PC-3 (cell line): ENCODE measurements around the gene SLC26A1. TPM values are rescaled to one million over a fixed set of nuclear protein-coding genes. Genes with fewer than 3 reads are reported as not detected.

Source experiments
- ATAC-seq: fragments of 200-7000 bp; cut with Tn5 transposase; 2 replicates; pipeline ENCODE4 v1.9.1; 2020; ENCODE audit warnings: mild to moderate bottlenecking, moderate library complexity
- BruUV-seq: library from RNA; stranded (reverse); fragments of 400-500 nt; replicated peaks from 2 replicates; lab custom pipeline; 2021; lab: Mats Ljungman, UMichigan
- CTCF ChIA-PET: fragments of 300-600 bp; sonication (Branson Sonifier 250); formaldehyde crosslinking; loops from one replicate; lab custom pipeline; 2022; ENCODE audit warnings: antibody characterized with exemption; lab: Charles Lee
- POLR2A ChIA-PET: fragments of 300-600 bp; sonication (Branson Sonifier 250); formaldehyde crosslinking; loops from one replicate; lab custom pipeline; 2022; ENCODE audit warnings: antibody characterized with exemption; ENCODE audit not compliant: unreplicated experiment; lab: Charles Lee
- DNase-seq: peaks from one replicate; pipeline ENCODE4 v3.0.0-alpha.2; 2015
- H2AFZ ChIP-seq: fragments of 300-600 bp; sonication (generic); 2 replicates; pipeline ENCODE4 v1.6.0; 2016; ENCODE audit warnings: antibody characterized with exemption, low read length
- H3F3A ChIP-seq: fragments of 300-600 bp; sonication (generic); one replicate; pipeline ENCODE4 v1.6.0; 2017; ENCODE audit warnings: antibody characterized with exemption, low read length, control low read depth, mild to moderate bottlenecking; ENCODE audit not compliant: unreplicated experiment
- H3K27ac ChIP-seq: fragments of 300-600 bp; sonication (generic); 2 replicates; pipeline ENCODE4 v1.5.1; 2016; ENCODE audit warnings: mild to moderate bottlenecking, low read length
- H3K27me3 ChIP-seq: fragments of 300-600 bp; sonication (generic); 2 replicates; pipeline ENCODE4 v1.6.1; 2016; ENCODE audit warnings: low read length, mixed read lengths
- H3K36me3 ChIP-seq: fragments of 300-600 bp; sonication (generic); 2 replicates; pipeline ENCODE4 v1.6.1; 2016; ENCODE audit warnings: low read depth, mixed run types, low read length, mixed read lengths
- H3K4me1 ChIP-seq: fragments of 300-600 bp; sonication (generic); 2 replicates; pipeline ENCODE4 v1.5.1; 2016; ENCODE audit warnings: low read length; ENCODE audit not compliant: insufficient read depth
- H3K4me2 ChIP-seq: fragments of 300-600 bp; sonication (generic); 2 replicates; pipeline ENCODE4 v1.6.0; 2016; ENCODE audit warnings: low read length
- H3K4me3 ChIP-seq: fragments of 300-600 bp; sonication (generic); 2 replicates; pipeline ENCODE4 v1.5.1; 2016; ENCODE audit warnings: mild to moderate bottlenecking, low read length, mixed read lengths
- H3K79me2 ChIP-seq: fragments of 300-600 bp; sonication (generic); 2 replicates; pipeline ENCODE4 v1.6.1; 2017; ENCODE audit warnings: low read length, mixed read lengths
- H3K9ac ChIP-seq: fragments of 300-600 bp; sonication (generic); 2 replicates; pipeline ENCODE4 v1.6.0; 2016; ENCODE audit warnings: mild to moderate bottlenecking, low read length
- H3K9me2 ChIP-seq: fragments of 300-600 bp; sonication (generic); replicated peaks from 2 replicates; pipeline ENCODE4 v1.6.1; 2016; ENCODE audit warnings: mixed run types, low read length, mixed read lengths
- H3K9me3 ChIP-seq: fragments of 300-600 bp; sonication (generic); 2 replicates; pipeline ENCODE4 v1.6.1; 2016; ENCODE audit warnings: low read length, mixed read lengths
- H4K20me1 ChIP-seq: fragments of 300-600 bp; sonication (generic); 2 replicates; pipeline ENCODE4 v1.6.1; 2016; ENCODE audit warnings: low read length, mixed read lengths
- CTCF ChIP-seq: fragments of 300-600 bp; sonication (generic); conservative IDR thresholded peaks from 2 replicates; pipeline ENCODE4 v1.5.1; 2017; ENCODE audit warnings: antibody characterized with exemption, low read depth, mild to moderate bottlenecking, low read length
- EZH2 ChIP-seq: fragments of 300-600 bp; sonication (generic); IDR thresholded peaks from one replicate; pipeline ENCODE4 v1.6.1; 2017; ENCODE audit warnings: antibody characterized with exemption, mild to moderate bottlenecking, low read length; ENCODE audit not compliant: unreplicated experiment
- EZH2phosphoT487 ChIP-seq: fragments of 300-600 bp; sonication (generic); IDR thresholded peaks from 2 replicates; pipeline ENCODE4 v1.6.1; 2018; ENCODE audit warnings: mild to moderate bottlenecking, antibody characterized with exemption, low read length, borderline replicate concordance
- intact Hi-C: fragments of 100-400 bp; cut with micrococcal nuclease; formaldehyde crosslinking; loops from 2 replicates; pipeline ENCODE4 v1.9.0; 2023
- total RNA-seq: library from RNA; depleted of rRNA; stranded (reverse); fragments of >200 nt; gene quantifications from 2 replicates; pipeline ENCODE4 v1.2.3, GENCODE V29; 2014

The SLC26A1 gene
- total RNA-seq, 1 experiment from 2014 or later, result not detected

GRCh38 chr4:1021386-1022050, 28.3 kb upstream of the SLC26A1 start:
- Histone ChIP-seq H4K20me1 (no peaks in the 10 kb centered on the region), H3K9ac (no peak overlapping the region), H3F3A (no peaks in the 10 kb centered on the region), H3K27ac (no peak overlapping the region), H3K4me2 (no peak overlapping the region), H3K4me1 (no peaks in the 10 kb centered on the region), H3K27me3 (no peaks in the 10 kb centered on the region), H3K9me3 (no peaks in the 10 kb centered on the region), H3K9me2 (no peaks in the 10 kb centered on the region), H2AFZ (no peak overlapping the region), H3K79me2 (no peaks in the 10 kb centered on the region), H3K36me3 (no peaks in the 10 kb centered on the region), H3K4me3 (no peak overlapping the region)
- BruUV-seq, result no TSS peak
- ATAC-seq (no peak), DNase-seq (no peak)
- ChIA-PET POLR2A (no interaction called here), CTCF (no interaction called here)
- TF ChIP-seq CTCF, result no peak
- intact Hi-C loops, result no loop called here

- H4K20me1 ChIP-seq, result no peaks in the 10 kb centered on the region
- ATAC-seq, result no peak
- POLR2A ChIA-PET, result no interaction called here
- H3K9me3 ChIP-seq, result no peaks in the 10 kb centered on the region
- H3K4me3 ChIP-seq, result no peak overlapping the region
- TF ChIP-seq CTCF, result no peak
- no peak for TF ChIP-seq EZH2phosphoT487
- TF ChIP-seq EZH2, result no peak
- H3F3A ChIP-seq, result no peaks in the 10 kb centered on the region
- H3K4me2 ChIP-seq, result no peak overlapping the region
- no TSS peak for BruUV-seq
- intact Hi-C loops, result no loop called here
- no peaks in the 10 kb centered on the region for H3K9me2 ChIP-seq
- H3K27ac ChIP-seq, result no peak overlapping the region
- no peak for DNase-seq
- no peak overlapping the region for H3K9ac ChIP-seq
- H3K79me2 ChIP-seq, result no peaks in the 10 kb centered on the region
- no peaks in the 10 kb centered on the region for H3K36me3 ChIP-seq
- no peaks in the 10 kb centered on the region for H3K27me3 ChIP-seq
- no peak overlapping the region for H2AFZ ChIP-seq
- no peaks in the 10 kb centered on the region for H3K4me1 ChIP-seq
- CTCF ChIA-PET, result no interaction called here
Measured at GRCh38 chr4:1019729-1020470, 26.7 kb upstream of the SLC26A1 start.

- Histone ChIP-seq H3K9ac (no peak overlapping the region), H3K4me1 (no peaks in the 10 kb centered on the region), H3K79me2 (no peaks in the 10 kb centered on the region), H3F3A (no peaks in the 10 kb centered on the region), H2AFZ (no peak overlapping the region), H4K20me1 (no peaks in the 10 kb centered on the region), H3K27me3 (no peaks in the 10 kb centered on the region), H3K27ac (no peak overlapping the region), H3K9me2 (no peaks in the 10 kb centered on the region), H3K4me2 (no peak overlapping the region), H3K4me3 (no peak overlapping the region), H3K9me3 (no peaks in the 10 kb centered on the region), H3K36me3 (no peaks in the 10 kb centered on the region)
- no peak for TF ChIP-seq EZH2phosphoT487
- ATAC-seq (no peak), DNase-seq (no peak)
- intact Hi-C loops, result no loop called here
- no TSS peak for BruUV-seq
- ChIA-PET CTCF (no interaction called here), POLR2A (no interaction called here)
Measured at GRCh38 chr4:1019320-1019719, 26.1 kb upstream of the SLC26A1 start.
